HG03378 (cell line): Measurements from ENCODE around the gene FGD1.
A peak's percentile ranks its signal among the peaks of the same experiment; 100 is the strongest.
"Not testable (repeated sequence)": the region's sequence is repeated elsewhere in the genome, so short reads cannot be mapped to it uniquely, and the experiment has no call there.

Experiments used
- ATAC-seq: cut with Tn5 transposase; IDR thresholded peaks from one replicate; pipeline ENCODE4 v1.9.1; 2021; ENCODE audit warnings: mild to moderate bottlenecking, moderate library complexity; ENCODE audit not compliant: unreplicated experiment

FGD1 gene

DNA sequence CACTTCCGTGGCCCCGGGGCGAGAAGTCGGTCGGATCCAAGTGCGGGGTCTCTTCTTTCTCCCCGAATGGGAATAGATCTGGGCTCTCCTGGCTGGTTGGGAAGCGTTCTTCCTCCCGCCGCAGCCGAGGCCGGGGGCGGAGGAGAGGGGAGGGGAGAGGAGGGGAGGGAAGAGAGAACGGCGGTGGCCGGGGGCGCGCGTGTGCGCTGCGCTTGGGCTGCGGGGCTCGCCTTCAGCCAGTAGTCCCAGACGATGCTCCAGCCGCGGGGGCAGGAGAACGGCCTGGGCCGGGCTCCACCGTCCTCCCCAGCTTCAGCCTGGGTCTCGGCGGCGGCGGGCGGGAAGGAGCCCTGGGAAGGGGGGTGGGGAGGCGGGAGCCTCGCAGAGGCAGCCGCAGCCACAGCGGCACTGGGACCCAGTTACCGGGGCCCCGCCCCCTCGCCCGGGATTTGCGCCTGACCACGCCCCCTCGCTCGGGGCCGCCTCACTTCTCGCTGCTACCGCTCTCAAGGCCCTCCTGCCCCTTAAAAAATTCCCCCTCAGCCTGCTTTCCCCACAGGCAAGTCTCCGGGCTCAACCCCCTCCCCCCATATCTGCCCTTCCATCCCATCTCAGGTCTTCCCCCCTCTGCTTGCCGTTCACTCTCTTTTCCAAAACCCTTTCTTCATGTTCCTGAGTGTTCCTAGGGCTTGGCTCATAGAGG is at the start of gene FGD1:
TSS of gene FGD1 (minus strand) at position 421 of the 703 bp plus-strand sequence. CDS start 802 bp downstream, outside the sequence.
- no peak for ATAC-seq

DNA sequence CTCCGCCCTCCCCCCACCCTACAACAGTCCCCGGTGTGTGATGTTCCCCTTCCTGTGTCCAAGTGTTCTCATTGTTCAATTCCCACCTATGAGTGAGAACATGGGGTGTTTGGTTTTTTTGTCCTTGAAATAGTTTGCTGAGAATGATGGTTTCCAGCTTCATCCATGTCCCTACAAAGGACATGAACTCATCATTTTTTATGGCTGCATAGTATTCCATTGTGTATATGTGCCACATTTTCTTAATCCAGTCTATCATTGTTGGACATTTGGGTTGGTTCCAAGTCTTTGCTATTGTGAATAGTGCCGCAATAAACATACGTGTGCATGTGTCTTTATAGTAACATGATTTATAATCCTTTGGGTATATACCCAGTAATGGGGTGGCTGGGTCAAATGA is 46.2 kb upstream of the FGD1 start:
- ATAC-seq, result not testable (repeated sequence)

DNA sequence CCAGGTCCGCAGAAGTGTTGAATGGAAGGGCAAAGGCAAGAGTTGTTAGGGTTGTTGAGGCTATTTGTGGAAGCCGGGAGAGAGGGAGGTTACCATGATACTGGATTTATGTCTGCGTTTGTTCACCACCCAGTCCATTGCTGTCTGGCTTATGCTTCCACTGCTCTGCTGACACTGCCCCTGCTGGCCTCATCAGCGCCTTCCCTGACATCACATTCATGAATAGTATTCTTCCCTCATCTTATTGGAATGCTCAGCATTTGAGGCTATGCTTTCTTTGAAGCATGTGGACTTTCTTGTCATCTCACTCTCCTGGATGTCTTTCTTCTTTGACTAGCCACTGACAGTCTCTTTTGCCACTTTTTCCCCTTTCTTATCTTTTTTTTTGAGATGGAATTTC is 44.3 kb upstream of the FGD1 start:
- no peak for ATAC-seq

DNA sequence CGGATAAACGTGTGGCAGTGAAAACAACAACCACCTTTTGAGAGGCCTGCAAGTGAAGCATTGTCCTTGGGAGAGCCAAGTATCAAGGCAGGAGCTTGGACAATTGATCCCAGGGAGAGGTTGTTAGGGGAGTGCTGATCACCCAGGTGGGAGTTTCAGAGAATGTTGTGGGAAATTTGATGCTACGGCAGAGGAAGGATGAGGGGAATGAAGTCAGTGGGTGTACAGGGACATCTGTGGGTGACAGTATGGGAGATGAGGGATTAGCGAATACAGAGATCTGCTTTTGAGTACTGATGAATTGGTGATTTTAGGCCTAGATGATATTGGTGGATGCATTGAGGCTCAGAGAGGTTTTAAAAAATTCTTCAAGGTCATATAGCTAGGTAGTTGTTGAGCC is 38.2 kb upstream of the FGD1 start:
- ATAC-seq, result no peak

DNA sequence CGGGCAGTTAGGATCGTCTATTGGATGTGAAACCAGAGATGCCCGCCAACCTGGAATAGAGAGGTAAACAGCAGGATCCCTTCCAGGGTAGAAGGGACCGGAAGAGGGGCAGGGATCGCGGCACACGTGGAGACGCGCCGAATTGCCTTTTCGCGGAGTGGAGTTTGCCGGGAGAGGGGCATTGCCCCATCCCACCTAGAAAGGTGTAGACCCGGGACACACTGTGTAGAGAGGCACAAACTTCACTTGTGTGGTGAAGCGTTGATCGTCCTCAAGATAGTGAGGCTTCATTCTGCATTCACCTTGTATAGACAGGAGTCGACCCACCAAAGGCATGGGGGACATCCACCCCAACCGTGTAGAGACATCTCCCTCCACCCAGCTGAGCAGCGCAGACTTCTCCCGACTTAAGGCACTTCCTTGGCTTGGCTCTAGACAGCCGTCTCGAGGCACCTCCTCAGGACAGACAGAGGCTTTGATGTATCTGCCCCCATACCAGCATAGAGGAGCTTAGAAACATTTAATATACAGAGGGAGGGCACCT is 34.4 kb upstream of the FGD1 start:
- no peak for ATAC-seq

DNA sequence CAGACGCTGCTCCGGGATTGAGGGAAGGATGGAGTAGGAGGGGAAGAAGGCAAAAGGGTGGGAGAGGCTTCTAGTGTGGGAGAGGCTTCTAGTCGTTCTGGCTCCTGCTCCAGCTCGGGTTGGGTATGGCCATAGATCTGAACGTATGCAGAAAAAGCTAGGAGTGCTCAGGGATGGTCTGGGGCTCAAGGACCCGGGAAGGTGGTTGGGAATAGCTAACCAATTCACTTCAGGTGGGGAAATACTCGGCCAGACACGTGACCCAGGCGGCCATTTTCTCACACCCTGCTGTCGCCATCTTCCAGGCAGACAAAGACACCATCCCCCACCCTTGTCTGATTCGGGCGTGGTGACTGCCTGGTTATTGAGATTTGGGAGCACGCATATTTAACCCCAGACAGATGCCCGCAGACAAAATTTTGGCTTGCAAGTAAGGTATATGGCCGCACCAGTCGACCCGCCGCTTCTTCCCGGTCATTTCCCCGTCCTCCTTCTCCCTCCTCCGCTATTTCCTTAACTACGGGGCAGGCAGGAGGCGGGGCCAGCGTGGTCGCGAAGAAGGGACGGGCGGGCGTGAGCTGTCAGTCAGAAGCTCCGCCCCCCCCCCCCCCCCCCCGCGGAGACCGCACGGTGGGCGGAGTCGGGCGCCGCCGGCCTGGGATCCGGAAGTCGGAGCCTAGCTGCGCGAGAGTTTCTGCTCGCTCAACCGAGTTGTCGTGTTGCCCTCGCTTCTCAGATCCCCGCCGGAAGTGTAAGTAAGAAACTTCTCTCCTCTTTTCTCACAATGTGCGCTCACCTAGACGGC is 33.7 kb upstream of the FGD1 start, which contains the start of gene GNL3L:
TSS of gene GNL3L (plus strand) at position 668 of the 805 bp plus-strand sequence. CDS start 2,348 bp downstream, outside the sequence.
- peak; percentile 72 for ATAC-seq

DNA sequence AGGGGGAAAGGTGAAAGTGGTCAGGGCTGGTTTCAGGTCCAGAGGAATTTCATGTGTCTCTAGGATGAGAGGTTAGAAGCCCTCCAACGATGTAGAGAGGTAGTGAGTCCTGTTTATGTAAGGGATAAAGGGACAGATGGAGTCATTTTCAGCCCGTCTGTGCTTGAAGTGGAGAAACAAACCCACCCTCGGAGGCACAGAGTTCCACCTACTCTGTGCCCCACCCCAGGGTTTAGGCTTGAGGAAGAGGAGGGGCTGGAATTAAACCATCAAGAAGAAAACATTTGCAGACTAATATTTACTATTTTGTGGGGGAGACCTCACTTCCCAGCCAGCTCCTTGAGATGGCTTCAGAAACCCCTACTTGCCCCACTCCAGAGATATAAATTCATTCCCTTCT is 33.1 kb upstream of the FGD1 start:
- ATAC-seq, result no peak

DNA sequence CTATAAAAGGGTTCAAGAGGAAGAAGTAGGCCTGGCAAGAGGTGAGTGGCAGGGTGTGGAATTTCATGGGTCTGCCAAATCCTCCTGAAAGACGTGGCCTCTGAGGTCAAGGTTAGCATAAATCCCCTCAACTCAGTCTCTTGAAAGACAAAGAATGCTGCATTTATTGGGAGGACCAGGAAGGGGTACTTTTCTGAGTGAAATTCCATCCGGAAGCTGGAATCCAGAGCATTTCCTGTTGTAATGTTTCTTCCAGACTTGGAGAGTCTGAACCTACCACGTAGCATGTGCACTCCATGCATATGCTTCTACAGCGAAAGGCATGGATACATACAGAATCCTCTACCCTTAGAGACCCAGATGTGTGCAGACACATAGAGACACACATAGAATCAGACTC is 13.4 kb upstream of the FGD1 start:
- no peak for ATAC-seq

DNA sequence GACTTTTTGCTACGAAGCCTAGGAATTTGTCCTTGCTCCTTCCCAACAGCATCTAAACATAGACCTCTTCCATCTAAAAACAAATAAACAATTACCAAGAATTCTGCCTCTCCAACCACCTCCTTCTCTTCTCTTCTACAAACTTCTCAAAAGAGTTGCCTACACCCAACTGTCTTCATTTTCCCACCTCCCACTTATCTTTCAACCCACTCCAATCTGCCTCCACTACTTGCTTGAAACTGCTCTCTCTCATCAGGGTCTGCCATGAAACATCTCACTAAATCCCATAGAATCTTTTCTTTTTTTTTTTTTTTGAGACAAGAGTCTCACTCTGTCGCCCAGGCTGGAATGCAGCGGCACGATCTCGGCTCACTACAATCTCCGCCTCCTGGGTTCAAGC is 902 bp upstream of the FGD1 start:
- ATAC-seq, result no peak

DNA sequence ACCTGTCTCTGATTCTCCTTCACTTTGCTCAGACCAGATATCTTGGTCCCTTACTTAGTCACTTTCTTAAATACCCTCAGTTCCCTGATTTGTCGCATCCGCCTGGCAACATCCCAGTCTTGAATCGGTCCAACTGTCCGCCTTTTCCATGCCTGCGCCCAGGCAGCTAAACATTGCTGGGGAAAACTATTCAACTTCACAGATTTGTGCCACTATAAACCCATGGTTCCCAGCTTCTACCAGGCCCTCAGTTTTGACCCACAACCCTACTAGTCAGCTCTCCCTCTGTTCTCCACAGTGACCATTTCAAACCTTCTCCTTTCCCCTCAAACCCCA is 451 bp upstream of the FGD1 start:
- ATAC-seq, result no peak

DNA sequence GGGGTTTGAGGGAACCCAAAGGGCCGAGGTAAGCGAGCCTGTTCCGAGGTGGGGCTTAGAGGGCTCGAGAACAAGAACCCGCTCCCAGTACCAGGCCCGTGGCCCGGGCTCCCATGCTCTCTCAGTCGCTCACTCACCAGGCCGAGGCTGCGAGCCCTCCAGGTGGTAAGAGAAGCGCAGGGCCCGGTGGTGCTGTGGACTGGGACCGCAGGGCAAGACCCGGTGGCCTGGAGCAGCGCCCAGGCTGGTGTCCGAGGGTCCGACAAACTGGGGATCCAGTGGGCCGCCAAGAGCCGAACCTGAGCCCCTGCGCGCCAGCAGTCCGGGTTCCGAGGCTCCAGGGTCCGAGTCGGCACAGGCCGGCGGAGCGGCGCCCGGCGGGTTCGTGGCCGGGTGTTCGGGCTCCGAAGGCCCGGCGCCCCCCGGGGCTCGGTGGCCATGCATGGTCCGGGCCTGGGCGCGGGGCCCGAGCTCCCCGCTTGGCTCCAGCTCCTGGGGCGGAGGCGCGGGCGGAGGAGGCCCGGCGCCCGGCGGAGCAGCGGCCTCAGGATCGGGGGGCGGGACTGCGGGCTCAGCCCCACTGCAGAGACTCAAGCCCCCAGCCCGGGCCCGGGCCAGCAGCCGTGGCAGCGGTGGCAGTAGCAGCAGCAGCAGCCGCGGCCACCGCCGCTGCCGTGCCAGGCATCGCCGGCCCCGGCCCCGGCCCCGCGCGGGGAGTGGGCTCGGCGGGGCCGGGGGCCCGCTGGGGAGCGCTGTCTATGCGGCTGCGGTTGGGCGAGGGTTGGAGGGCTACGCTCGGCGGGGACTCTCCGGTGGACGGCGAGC is 833 bp downstream of the FGD1 start:
- ATAC-seq, result no peak

DNA sequence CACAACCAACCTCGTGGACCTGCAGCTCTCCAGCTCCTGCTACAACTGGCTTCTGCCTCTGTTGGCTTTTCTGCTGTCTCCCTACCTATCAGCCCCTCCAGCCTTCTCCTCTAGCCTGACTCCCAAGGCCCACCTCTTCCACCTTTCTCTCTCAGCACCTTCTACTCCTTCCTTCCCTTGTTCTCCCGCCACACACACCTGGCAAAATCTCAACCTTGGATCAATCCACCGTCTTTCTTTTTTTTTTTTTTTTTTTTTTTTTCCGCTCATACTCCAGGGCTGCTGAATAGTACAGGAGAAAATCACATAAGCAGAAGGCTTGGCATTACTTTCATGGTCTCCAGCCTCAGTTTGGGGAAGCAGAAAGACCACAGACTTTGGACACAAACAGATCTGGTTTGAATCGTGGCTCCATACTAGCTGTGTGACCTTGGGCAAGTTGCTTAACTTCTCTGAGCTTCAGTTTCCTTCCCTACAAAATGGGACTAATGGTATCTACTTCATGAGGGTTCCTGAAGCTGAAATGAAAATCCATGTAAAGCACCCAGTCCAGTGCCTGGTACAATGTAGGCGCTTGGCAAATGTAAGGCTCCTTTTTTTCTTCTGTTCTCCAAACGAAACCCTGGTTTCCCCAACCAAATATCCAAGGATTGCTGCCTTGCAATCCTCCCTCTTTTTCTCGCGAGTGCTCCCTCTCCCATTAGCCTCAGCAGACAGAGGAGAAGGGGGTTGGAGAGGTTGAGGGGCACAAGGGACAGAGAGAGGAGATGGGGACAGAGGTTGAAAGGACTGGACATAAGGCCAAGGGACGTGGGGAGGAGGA is 1.7 kb downstream of the FGD1 start:
- ATAC-seq, result no peak

DNA sequence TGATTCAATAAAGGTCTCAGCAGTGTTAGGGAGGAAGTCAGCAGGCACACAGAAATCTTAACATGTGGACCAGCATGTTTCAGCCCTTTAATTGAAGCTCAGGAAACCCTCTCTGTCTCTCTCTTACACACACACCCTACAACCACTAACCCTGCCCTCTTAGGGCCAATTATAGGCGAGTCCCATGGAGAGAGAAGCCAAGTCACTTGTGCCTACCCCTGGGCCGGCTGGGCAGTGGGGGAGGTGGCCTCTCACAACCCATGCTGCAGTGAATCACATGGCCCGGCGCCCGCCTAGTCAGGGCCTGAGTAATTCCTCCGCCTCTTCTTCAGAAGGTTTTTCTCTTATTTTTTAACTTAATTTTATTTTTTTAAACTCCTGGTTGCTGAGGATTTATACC is 3.7 kb downstream of the FGD1 start:
- no peak for ATAC-seq

DNA sequence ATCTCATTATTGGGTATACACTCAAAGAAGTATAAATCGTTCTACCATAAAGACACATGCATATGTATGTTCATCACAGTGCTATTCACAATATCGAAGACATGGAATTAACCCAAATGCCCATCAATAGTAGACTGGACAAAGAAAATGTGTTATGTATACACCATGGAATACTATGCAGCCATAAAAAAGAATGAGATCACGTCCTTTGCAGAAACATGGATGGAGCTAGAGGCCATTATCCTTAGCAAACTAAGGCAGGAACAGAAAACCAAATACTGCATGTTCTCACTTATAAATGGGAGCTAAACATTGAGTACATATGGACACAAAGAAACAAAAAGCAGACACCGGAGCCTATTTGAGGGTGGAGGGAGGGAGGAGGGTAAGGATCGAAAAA is 6.2 kb downstream of the FGD1 start:
- not testable (repeated sequence) for ATAC-seq

DNA sequence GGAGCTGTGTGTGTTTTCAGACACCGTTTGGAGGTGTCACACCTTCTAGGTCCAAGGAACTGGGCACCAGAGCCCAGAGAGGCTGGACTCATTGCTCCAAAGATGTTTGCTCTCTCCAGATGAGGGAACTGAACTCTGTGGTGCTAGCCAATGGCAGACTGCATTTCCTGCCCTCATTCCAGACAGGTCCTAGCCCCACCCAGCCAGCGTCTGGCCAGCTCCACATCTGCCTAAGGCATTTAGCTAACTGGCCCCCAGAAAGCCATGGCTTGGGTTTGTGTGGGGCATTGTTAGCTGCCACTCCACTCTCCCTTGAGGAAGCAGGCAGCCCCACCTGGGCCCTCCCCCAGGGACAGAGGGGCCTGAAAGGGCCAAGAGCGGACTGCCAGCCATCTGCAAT is 11.4 kb downstream of the FGD1 start:
- no peak for ATAC-seq

DNA sequence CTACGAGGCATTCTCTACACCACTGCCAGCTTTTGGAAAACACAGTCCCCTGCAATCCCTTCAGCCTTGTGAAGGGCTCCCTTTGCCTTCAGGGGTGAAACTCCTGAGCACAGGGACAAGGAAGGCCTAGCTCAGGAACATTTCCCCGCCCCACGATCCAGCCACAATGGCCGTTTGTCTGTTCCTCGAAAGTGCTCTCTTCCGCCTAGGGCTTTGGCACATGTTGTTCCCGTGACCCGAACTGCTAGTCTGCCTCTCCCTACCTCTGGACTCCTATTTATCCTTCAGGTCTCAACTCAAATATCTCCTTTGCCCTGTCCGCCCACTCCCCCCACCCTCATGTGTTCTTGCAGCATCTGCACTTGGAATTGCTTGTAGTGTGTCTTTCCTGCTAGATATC is 12.1 kb downstream of the FGD1 start:
- ATAC-seq, result no peak

DNA sequence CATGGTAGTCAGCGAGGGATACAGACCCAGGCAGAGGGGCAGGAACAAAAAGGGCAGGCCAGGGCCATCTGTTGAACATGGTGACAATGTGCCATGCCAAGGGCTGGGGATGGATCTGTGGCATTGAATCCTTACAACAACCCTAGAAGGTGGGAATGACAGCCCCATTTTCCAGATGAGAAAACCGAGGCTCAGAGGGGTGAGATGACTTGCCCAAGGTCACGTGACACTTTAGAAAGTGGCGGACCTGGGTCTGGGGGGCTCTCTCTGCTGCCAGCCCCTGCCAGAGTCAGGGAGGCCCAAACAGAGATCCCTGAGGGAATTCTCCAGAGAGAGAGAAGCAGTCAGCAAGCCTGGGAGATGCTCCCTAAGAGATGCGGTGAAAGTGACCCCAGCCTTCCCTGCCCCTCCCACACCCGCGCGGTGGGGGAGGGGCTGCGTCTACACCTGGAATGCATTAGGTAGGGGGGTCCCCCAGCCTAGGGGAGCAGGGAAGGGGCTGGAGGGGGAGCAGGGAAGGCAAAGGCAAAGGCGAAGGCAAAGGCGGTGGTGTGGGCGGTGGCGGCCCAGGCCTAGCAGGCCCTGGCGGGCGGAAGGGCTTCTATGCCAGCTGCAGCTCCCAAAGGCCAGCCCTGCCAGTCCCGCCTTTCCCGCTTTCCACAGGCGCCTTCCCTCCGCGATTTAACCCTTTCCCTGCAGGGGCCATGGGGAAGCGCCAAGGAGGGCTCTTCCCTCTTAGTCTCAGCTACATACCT is 13.0 kb downstream of the FGD1 start:
- ATAC-seq, result no peak

DNA sequence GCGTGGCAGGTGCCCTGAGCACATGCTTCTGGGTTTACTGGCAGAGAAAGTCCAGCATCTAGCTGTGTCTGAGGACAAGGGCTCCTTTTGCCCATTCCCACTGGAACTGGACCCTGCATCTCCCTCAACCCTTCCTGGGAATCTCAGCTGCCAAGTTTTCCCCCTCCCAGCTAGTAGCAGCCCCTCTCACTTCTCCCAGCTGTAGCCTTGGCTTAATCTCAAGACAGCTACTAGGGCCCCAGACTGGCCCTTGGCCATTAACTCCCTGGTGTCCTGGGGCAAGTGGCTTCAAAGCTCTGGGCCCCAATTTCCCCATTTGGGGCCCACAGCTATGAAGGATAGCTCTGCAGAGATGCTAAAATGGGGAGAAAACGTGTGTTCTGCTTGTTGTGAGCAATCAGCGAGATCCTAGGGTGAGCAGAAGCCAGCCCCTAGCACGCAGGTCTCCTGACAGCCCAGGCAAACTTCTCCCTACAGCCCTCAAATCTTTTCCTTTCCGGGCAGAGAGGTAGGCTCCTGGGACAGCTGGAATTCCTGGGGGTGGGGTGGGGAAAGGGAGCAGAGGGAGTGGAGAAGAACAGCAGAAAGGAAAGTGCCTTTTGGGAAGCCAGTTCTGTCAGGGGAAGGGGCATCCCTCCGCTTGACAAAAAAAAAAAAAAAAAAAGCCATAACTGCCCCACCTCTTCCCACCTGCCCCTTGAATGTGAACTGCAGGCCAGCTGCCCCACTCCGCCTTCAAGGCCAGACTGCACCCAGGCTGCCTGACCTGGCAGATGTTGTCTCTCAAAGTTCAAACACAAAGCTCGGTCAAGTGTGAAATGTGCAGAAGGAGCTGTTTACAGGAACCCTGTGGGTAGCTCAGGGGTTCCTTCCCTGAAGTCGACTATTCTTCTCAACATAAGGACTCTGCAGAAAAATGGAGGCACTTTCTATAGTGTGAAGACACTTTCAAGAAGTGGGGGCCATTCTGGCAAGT is 16.6 kb downstream of the FGD1 start:
- ATAC-seq, result no peak
